GM18907 (cell line): ENCODE data around the gene CPT1A.

Source experiments
- ATAC-seq: cut with Tn5 transposase; IDR thresholded peaks from one replicate; pipeline ENCODE4 v1.9.1; 2021; ENCODE audit warnings: mild to moderate bottlenecking, moderate library complexity; ENCODE audit not compliant: unreplicated experiment

Gene CPT1A

DNA sequence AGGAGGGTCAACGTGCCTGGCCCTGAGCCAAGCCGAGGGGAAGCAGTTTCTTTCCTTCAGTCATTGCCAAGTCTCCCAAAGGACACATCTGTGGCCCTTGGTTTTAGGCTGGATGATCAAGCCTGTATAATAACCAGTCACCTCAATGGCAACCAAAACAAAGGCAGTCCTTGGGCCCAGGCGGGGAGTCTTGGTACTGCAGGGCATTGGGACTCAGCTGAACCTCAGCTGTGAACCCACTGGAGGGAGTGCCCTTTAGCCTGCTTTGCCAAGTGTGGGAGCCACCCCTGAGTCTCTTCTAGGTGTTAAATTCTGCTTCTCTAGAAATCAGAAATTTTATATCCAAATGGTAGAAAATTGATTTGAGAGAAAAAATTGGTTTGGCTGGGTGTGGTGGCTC lies 36.9 kb downstream of the CPT1A start:
- ATAC-seq = no peak

DNA sequence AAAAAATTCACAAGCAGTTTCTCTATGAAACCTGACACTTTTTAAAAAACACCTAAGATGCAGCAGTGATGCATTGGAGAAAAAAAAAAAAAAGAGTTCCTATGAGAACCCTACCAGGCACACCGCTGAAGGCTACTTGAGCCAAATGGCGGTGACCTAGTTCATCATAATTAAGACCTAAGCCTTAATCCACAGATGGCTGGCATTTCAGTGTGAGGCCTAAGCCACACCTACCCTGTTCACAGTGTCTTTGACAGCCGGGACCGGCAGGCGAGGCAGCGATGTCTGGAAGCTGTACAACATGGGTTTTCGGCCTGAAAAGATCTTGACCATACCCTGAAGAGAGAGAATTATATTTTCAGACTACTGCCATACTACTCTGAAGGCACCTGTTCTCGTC lies 38.0 kb downstream of the CPT1A start:
- ATAC-seq = no peak

DNA sequence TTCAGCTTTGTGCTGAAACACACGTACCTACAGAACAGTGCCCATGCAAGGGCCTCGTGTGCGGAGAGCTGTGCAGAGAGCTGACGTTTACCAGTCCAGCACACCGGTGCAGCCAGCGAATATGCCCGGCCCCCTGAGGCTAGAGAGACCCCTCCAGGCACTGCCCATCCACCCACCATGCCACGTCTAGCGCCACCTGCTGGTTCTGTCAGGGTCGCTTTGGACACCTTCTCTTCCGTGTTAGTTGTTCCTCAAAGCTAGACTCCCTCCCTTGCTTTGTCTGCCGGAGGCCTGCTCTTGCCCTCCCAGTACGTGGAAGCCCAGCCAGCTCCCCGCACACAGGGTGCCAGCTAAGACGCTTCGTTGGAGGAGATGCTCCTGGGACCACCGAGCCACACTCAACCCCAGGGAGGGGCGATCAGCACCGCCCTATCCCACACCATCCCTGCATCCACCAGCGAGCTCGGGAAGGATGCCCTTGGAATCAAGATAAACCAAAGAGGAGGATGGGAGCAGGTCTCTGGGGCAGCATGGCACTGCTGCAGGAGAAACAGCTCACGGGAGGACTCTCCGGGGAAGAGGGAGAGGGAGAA lies 43.4 kb downstream of the CPT1A start:
- no peak for ATAC-seq

DNA sequence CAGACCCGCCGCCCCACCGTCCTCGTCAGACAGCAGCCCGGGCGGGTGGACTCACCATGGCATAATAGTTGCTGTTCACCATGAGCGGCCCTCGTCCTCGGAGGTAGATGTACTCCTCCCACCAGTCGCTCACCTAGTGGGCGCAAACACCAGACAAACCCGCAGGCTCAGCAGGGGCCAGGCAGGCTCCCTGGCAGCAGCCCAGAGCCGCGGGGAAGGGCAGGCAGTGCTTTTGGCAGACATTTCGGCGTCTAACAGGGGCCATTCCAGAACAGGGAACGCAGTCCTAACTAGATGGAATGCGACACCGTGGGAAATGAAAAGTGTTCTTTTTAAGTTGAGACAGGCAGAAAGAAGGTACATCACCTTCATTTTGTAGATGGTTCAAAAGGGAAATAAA lies 44.9 kb downstream of the CPT1A start:
- ATAC-seq = no peak

GRCh38 chr11:68792400-68792966 lies 49.2 kb downstream of the CPT1A start:
- no peak for ATAC-seq

- no peak for ATAC-seq
Observed at GRCh38 chr11:68784653-68785052, 57.1 kb downstream of the CPT1A start.

DNA sequence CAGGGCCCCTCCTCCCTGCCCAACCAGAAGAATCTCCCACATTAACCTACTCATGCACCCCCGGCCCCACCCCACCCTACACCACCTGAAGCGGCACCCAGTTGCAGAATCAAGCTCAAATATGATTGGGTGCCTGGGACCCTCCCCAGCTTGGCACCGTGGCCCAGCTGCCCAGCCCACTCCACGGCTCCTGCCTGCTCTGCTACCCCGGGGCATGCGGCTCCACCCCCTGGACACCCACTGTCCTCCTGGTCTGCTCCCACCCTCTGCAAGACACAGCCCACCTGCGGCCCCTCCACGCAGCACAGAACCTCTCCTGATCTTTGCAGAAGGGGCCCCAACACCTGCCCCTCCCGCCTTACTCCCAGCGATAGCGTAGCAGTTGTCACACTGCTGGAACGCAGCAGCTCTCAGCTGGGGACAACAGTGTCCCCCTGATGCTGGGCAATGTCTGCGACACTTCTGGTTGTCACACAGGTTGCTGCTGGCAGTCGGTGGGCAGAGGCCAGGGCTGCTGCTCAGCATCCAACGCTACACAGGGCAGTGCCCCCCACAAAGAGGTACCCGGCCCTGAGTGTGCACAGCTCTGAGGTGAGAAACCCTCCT lies 58.4 kb downstream of the CPT1A start:
- no peak for ATAC-seq

- ATAC-seq = no peak
Observed at GRCh38 chr11:68782711-68783110, 59.0 kb downstream of the CPT1A start.

DNA sequence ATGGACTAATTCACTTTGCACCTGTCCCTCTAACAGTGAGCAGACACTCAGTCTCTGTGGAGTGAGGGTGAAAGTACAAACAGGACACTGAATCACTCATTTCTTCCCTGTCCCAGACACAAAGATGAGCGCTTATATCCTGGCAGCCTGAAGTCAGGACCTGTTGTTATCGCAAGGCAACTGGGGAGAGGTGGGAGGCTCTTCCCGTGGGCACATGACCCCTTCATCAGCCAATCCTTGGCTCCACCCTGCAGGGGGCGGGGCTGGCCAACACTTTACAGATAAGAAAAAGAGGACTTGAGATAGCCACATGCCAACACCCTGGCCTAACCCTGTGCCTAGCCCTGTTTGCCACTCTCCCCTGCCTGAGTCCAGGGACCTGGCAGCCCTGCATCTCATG lies 60.9 kb downstream of the CPT1A start:
- ATAC-seq = no peak

DNA sequence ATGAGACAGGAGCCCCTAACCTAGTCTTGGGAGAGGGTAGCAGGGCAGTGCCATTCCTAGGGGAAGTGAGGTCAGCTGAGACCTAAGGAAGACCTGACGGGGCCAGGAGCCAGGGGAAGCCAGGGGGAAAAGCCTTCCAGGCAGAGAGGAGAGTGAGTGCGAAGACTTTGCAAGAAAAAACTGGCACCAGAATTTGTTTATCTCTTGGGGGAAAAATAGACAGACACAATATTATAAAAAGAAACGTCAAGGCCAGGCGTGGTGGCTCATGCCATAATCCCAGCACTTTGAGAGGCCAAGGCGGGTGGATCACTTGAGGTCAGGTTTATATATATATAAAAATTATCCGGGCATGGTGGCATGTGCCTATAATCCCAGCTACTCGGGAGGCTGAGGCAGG lies 63.5 kb downstream of the CPT1A start:
- no peak for ATAC-seq

DNA sequence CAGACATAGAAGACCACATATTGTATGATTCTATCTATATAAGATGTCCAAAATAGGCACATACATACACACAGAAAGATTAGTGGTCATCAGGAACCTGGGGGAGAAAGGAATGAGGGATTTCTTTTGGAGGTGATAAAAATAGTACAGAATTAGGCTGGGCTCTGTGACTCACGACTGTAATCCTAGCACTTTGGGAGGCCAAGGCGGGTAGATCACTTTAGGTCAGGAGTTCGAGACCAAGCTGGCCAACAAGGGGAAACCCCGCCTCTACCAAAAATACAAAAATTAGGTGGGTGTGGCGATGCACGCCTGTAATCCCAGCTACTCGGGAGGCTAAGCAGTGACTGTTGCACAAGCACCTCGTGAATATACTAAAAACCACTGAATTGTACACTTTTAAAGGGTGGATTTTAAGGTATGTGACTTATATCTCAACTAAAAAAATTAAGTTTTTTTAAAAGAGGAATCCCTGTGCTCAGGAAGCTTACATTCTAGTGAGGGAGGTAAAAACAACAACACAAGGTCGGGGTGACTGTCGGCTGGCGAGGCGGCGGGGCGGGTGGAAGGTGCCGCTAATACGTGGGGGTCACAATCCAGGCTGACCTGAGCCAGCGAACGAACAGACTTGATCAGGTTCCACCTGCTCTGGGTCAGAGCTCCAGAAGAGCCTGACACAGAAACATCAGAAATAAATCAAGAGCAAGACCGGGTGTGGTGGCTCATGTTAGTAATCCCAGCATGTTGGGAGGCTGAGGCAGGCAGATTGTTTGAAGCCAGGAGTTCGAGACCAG lies 65.1 kb downstream of the CPT1A start:
- no peak for ATAC-seq

DNA sequence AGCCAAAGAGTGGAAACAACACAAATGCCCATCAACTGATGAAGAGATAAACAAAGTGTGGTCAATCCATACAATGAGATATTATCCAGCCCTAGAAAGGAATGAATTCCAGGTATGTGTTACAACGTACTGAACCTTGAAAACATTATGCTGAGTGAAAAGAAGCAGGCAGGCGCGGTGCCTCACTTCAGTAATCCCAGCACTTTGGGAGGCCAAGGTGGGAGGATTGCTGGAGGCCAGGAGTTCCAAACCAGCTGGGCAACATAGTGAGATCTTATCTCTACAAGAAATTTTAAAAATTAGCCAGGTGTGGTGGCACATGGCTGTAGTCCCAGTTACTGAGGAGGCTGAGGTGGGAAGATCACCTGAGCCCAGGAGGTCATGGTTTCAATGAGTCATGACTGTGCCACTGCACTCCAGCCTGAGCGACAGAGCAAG lies 65.7 kb downstream of the CPT1A start:
- ATAC-seq = no peak

- ATAC-seq = no peak
Observed at GRCh38 chr11:68774194-68774585, 67.5 kb downstream of the CPT1A start.

DNA sequence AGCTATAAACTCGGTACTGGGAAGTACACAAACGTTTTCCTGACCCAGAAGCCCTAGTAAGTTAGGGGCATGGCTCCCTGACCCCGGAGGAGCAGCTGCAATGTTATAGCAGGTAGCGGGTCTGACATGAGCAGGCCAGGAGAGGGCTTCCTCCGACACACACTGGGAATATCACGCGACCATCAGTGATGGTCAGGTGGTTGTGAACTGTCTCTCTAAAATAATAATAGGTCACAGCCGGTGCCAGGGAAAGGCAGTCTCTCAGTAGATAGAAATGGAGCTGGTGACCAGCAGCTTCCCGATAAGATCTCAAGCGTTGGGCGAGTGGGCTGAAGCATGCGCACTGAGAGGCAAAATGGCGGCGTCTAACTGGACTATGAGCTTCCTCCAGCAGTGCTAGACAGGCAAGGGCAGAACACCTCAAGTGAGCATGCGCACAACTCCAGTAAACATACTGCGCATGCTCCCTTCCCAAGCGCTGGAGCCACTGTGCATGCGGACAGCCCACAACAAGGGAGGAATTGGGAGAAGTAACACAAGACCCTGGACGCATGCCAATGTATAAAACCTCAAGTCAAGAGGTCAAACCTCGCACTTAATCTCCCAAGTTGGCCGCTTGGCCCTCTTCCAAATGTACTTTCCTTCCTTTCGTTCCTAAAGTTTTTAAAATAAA lies 68.1 kb downstream of the CPT1A start:
- no peak for ATAC-seq

DNA sequence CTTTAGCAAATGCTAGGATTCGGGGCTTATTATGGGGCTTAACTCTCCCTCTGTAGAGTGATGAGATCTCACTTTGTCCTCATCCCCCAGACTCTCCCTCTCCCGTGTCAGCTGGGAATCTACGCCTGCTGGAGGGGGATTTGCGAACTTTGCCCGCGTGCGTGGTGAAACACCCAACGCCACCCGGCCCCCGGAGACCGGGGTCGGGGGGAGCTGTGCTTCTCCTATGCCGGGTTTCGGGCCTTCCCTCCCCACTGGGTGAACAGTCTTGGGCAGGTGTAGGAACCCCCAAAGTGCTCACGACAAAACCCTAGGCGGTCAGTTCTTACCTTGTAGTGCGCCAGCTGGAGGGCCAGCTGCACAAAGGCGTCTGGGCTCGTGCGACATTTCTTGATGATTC lies 68.8 kb downstream of the CPT1A start:
- ATAC-seq = no peak

DNA sequence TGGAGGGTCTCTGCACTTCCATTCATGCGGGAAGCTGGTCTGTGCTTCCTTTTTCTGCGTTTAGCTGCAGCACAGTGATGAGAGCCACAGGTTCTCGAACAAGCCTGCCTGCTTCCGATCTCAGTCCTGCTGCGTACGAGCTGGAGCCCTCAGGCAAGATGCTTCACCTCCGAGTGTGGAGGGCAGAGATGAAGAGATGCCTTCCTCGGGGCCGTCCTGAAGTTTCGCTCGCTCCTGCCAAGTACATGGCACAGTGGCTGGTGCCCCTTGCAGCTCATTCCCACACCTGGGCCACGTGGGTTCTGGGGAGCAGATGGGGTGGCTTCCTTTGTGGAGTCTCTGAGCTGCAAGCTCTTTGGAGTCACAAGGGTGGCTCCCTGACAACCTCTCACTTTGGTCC lies 70.9 kb downstream of the CPT1A start:
- ATAC-seq = no peak

GRCh38 chr11:68767672-68768071 lies 74.0 kb downstream of the CPT1A start:
- no peak for ATAC-seq

- ATAC-seq = no peak
Observed at GRCh38 chr11:68766786-68767185, 74.9 kb downstream of the CPT1A start.

DNA sequence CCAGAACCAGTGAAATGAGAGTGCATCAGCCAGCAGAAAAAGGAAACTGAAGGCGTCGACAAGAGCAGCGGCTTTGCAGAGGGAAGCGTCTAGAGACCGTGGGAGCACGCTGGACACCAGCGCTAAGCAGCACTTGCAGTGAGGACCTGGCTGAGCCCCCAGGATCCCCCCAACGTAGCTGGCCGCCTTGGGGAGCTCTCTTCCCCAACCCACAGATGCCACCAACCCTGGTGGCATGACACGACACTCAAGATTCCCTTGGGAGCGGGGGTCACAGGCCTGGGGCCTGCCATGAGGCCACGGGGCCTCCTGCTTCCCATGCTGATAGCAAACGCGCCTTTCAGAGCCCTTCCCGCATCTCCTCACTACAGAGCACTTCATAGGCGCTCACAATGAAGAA lies 77.0 kb downstream of the CPT1A start:
- ATAC-seq = no peak

- no peak for ATAC-seq
Observed at GRCh38 chr11:68763926-68764657, 77.6 kb downstream of the CPT1A start.
